HG02642 (cell line): ENCODE data around the gene MTO1.
"Not testable (repeated sequence)": the region's sequence is repeated elsewhere in the genome, so short reads cannot be mapped to it uniquely, and the experiment has no call there.

Source experiments
- ATAC-seq: cut with Tn5 transposase; IDR thresholded peaks from one replicate; pipeline ENCODE4 v1.9.1; 2021; ENCODE audit warnings: mild to moderate bottlenecking; ENCODE audit not compliant: unreplicated experiment, poor library complexity

Gene MTO1

DNA sequence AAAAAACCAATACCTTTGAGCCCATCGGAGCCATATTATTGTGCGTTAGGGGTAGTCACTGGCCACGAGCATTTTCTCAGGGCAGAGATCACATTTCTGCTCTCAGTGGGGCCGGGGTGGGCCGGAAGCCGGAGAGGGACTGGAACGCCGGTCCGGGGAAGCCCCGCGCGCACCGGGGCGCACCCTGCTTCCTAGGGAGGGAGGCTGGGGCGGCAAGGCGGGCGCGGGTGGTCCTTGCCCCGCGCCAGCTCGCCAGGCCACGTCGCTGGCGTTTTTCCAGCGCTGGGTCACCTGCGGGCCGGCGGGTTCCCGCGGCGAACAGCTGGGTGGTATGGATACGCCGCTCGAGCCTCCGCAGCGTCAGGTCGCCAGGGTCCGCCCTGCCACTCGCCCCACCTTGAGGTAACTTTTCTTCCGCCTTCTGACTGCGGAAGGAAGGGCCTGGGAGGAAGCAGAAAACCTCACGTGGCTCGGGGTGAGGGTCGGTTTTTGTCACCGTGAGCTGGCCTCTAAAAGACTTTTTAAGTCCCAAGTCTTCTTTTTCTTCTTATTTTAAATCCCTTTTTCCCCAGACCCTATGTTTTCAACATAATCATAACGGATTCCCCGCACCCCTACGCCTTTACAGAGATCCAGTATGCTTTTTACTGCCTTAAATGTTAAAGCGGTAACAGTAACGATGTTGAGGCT lies 62.0 kb downstream of the MTO1 start:
- ATAC-seq, result peak; percentile 44

DNA sequence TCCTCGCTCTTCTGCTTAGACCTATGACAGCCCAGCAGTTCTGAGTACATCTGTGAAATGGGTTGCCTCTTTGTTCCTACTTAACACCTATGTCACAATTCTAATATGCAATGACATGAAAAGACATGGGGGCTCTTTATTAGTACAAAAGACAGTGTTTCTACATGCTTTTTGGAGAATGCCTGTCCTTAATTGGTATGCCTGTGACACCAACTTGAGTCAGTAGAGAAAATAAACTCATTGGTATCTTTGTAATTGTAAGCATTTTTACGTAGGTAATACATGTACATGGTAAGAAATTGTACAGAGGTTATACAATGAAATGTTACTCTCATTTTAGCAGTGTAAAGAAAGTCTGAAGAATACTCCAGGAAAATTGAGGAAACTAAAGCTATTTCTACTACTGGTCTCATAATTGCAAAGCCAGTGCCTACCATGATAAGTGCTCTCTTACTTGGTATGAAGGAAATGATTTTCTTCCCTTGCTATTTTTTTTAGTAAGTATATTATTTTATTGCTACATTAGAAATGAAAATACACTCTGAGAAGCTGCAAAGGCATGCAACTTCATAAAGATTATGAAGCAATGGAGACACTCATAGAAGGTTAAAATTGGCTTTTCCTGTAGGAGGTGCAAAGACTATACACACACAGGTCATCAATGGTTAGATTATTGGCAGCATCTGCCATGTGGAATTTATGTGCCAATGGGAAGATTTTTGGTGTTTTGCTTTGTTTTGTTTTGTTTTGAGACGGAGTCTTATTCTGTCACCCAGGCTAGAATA lies 64.2 kb downstream of the MTO1 start:
- ATAC-seq, result no peak

DNA sequence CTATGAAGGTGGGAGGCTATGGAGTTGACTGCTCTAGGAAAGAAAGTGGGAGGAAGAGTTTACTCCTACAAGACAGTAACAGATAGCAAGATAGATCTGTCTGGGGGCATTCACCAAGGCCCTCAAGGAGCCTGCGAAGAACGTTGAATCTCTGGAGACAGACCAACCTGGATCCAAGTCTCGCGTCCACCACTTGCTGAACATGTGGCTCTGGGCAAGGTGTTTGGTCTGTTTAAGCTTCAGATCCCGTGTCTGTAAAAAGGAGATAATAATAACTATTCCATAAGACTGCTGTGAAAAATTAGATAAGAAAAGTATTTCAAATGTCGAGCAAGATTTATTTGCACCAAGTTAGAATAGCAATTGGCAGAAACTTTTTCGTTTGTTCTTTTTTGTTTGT lies 67.4 kb downstream of the MTO1 start:
- ATAC-seq, result no peak

DNA sequence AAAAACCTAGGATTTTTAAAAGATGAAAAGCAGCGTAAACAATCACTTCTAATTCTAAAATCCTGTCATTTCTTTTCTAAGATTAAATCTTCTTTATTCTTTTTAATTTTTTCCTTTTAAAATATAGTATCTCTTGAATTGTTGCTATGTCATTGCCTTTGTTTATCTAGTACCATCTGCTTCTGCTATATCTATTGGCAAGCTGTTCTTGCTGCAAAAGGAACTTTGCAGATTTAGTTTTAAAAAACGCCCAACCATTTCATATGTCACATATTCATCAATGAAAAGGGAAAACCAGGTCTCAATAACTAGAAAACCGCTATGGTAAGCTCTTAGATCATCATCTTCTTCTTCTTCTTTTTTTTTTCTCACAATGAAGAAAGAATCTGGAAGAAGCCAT lies 70.8 kb downstream of the MTO1 start:
- no peak for ATAC-seq

DNA sequence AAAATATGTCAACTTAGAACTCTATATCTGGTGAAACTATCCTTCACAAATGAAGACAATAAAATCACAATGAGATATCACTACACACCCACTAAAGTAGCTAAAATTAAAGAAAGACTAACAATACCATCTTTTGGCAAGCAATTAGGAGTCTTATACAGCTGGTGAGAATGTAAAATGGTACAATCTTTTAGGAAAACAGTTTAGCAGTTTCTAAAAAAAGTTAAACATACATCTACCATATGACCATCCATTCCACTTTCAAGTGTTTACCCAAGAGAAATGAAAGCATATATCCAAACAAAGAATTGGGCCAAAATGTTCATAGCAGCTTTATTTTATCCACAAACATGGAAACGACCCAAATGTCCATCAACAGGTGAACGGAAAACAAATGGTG lies 73.1 kb downstream of the MTO1 start:
- no peak for ATAC-seq

DNA sequence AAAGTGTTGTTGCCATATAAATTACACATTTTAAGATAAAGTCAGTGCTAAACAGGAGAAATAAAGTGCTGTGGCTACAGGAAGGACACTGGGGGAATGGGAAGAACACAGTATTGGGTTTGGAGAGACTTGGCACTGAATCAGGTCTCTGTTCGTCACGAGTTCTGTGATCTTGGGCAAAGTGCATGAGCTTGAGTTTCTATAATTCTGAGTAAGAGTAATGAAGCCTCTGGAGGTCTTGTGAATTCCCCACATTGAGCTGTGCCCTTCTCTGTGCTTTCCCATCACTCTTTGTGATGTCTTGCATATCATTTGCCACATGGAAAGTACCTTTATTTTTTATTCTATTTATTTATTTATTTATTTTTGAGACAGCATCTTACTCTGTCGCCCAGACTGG lies 76.1 kb downstream of the MTO1 start:
- no peak for ATAC-seq

DNA sequence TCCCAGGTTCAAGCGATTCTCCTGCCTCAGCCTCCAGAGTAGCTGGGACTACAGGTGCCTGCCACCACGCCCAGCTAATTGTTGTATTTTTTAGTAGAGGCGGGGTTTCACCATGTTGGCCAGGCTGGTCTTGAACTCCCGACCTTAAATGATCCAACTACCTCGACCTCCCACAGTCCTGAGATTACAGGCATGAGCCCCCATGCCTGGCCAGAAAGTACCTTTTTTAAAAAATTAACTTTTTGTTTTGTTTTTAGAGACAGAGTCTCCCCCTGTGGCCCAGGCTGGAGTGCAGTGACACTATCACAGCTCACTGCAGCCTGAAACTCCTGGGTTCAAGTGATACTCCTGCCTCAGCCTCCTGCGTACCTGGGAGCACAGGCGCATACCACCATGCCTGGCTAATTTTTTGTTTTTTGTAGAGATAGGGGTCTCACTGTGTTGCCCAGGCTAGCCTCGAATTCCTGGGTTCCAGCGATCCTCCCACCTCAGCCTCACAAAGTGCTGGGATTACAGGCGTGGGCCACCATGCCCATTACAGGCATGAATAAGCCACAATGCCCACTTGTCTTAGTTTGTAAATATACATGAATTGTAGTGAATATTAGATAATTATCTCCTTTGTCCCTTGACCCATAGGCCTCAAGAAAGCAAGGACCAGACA lies 76.7 kb downstream of the MTO1 start:
- ATAC-seq, result no peak

DNA sequence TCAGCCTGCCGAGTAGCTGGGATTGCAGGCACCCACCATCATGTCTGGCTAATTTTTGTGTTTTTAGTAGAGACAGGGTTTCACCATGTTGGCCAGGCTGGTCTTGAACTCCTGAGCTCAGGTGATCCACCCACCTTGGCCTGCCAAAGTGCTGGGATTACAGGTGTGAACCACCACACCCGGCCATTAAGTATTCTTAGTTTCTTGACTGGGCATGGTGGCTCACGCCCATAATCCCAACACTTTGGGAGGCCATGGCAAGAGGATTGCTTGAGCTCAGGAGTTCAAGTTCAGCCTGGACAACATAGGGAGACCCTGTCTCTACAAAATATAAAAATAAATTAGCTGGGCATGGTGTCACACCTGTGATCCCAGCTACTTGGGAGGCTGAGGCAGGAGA lies 80.9 kb downstream of the MTO1 start:
- not testable (repeated sequence) for ATAC-seq

DNA sequence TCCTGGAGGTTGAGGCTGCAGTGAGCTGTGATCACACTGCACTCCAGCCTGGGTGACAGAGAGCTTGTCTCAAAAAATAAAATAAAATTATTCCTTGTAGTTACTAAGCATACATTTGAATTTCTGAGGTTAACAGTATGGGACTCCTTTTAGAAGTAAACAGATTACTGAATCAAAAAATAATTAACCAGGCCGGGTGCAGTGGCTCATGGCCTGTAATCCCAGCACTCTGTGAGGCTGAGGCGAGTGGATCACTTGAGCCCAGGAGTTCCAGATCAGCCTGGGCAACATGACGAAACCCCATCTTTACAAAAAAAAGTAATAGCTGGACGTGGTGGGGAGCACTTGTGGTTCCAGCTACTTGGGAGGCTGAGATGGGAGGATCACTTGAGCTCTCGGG lies 81.4 kb downstream of the MTO1 start:
- no peak for ATAC-seq

DNA sequence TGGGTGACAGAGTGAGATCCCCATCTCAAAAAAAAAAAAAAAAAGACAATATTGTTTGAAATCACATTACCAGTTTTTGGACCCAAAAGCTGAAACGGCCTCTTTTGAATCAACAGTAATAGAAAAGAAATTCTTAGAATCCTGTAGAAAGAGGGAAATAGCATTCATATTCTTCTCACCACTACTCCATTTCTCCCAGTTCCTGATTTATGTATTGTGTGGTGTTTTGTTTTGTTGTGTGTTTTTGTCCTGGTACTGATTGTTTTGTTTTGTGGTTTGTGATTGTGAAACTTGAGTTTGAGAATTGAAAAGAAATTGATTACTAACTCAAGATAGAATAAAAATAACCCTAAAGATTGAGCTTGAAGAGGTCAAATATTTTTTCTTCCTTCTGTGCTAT lies 85.5 kb downstream of the MTO1 start:
- ATAC-seq, result no peak

DNA sequence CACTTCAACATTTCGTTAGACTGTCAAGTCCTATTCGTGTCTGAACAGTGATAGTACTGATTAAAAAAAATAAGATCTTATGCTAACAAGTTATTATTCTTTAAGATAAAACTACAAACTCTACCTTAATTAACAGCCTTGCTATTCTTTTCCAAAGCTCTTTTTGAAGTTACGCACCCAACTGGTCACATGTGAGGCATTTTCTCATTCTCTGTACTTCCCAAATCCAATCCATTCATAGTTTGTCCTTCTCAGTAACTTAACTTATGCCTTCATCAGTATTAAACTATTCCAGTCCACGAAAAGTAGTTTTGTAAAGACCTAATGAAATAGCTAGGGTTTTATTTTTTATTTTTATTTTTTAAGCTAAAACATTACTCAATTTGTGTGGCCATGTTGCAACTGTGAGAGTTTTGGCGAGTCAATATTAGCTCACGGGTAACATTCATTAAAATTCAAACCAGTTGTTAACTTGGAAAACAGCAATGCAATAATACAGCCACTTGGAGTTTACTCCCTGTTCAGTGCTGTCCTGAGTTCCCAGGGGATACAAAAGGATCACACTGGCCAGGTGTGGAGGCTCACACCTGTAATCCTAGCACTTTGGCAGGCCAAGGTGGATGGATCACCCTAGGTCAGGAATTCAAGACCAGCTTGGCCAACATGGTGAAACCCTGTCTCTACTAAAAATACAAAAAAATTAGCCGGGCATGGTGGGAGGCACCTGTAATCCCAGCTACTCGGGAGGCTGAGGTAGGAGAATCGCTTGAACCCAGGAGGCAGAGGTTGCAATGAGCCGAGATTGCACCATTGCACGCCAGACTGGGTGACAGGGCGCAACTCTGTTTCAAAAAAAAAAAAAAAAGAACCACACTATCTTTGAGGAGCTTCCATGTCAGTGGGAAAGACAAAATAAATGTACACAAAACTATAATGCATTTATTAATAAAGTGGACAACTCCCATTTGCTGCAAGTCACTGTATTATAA lies 87.2 kb downstream of the MTO1 start:
- ATAC-seq, result no peak

DNA sequence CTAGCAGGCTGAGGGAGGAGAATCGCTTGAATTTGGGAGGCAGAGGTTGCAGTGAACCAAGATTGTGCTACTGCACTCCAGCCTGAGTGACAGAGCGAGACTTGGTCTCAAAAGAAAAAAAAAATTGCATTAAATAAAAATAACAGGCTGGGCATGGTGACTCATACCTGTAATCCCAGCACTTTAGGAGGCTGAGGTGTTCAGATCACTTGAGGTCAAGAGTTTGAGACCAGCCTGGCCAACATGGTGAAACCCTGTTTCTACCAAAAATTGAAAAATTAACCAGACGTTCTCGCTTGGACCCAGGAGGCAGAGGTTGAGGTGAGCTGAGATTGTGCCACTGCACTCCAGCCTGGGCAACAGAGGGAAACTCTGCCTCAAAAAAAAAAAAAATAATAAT lies 89.6 kb downstream of the MTO1 start:
- not testable (repeated sequence) for ATAC-seq

DNA sequence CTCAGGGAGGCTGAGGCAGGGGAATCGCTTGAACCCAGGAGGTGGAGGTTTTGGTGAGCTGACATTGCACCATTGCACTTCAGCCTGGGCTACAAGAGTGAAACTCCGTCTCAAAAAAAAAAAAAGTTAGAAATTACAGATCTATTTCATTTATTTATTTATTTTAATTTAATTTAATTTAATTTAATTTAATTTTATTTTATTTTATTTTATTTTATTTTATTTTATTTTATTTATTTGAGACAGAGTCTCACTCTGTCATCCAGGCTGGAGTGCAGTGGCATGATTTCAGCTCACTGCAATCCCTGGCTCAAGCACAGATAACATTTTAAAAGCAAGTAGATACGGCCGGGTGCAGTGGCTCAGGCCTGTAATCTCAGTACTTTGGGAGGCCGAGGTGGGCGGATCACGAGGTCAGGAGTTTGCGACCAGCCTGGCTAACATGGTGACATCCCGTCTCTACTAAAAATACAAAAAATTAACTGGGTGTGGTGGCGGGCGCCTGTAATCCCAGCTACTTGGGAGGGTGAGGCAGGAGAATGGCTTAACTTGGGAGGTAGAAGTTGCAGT lies 93.9 kb downstream of the MTO1 start:
- ATAC-seq, result not testable (repeated sequence)

DNA sequence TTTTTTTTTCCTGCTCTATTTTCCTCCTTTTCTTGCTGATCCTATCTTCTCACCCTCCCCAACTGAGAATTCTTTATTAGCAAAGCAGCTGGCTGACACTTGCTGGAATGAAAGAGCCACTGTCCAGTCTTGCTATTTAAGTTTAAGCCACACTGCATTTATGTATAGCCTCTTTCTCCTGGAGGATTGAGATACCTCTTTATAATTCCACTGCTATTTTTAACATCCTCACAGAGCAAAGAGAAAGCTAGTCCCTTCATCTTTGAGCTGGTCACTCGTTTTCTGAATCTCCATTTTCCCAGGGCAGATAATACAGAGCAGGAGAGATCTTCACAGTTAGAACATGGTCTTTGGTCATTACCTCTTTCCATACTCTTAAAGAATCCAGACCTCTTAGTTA lies 95.3 kb downstream of the MTO1 start:
- no peak for ATAC-seq
